PC-3 (cell line): Measurements from ENCODE around the gene ST6GALNAC2. TPM values are rescaled to one million over a fixed set of nuclear protein-coding genes. Genes with fewer than 3 reads are reported as not detected.
A peak's percentile ranks its signal among the peaks of the same experiment; 100 is the strongest.

ENCODE experiments used
- ATAC-seq: fragments of 200-7000 bp; cut with Tn5 transposase; 2 replicates; pipeline ENCODE4 v1.9.1; 2020; ENCODE audit warnings: mild to moderate bottlenecking, moderate library complexity
- BruUV-seq: library from RNA; stranded (reverse); fragments of 400-500 nt; replicated peaks from 2 replicates; lab custom pipeline; 2021; lab: Mats Ljungman, UMichigan
- CTCF ChIA-PET: fragments of 300-600 bp; sonication (Branson Sonifier 250); formaldehyde crosslinking; loops from one replicate; lab custom pipeline; 2022; ENCODE audit warnings: antibody characterized with exemption; lab: Charles Lee
- POLR2A ChIA-PET: fragments of 300-600 bp; sonication (Branson Sonifier 250); formaldehyde crosslinking; loops from one replicate; lab custom pipeline; 2022; ENCODE audit warnings: antibody characterized with exemption; ENCODE audit not compliant: unreplicated experiment; lab: Charles Lee
- DNase-seq: peaks from one replicate; pipeline ENCODE4 v3.0.0-alpha.2; 2015
- H2AFZ ChIP-seq: fragments of 300-600 bp; sonication (generic); 2 replicates; pipeline ENCODE4 v1.6.0; 2016; ENCODE audit warnings: antibody characterized with exemption, low read length
- H3F3A ChIP-seq: fragments of 300-600 bp; sonication (generic); one replicate; pipeline ENCODE4 v1.6.0; 2017; ENCODE audit warnings: antibody characterized with exemption, low read length, control low read depth, mild to moderate bottlenecking; ENCODE audit not compliant: unreplicated experiment
- H3K27ac ChIP-seq: fragments of 300-600 bp; sonication (generic); 2 replicates; pipeline ENCODE4 v1.5.1; 2016; ENCODE audit warnings: mild to moderate bottlenecking, low read length
- H3K27me3 ChIP-seq: fragments of 300-600 bp; sonication (generic); 2 replicates; pipeline ENCODE4 v1.6.1; 2016; ENCODE audit warnings: low read length, mixed read lengths
- H3K36me3 ChIP-seq: fragments of 300-600 bp; sonication (generic); 2 replicates; pipeline ENCODE4 v1.6.1; 2016; ENCODE audit warnings: low read depth, mixed run types, low read length, mixed read lengths
- H3K4me1 ChIP-seq: fragments of 300-600 bp; sonication (generic); 2 replicates; pipeline ENCODE4 v1.5.1; 2016; ENCODE audit warnings: low read length; ENCODE audit not compliant: insufficient read depth
- H3K4me2 ChIP-seq: fragments of 300-600 bp; sonication (generic); 2 replicates; pipeline ENCODE4 v1.6.0; 2016; ENCODE audit warnings: low read length
- H3K4me3 ChIP-seq: fragments of 300-600 bp; sonication (generic); 2 replicates; pipeline ENCODE4 v1.5.1; 2016; ENCODE audit warnings: mild to moderate bottlenecking, low read length, mixed read lengths
- H3K79me2 ChIP-seq: fragments of 300-600 bp; sonication (generic); 2 replicates; pipeline ENCODE4 v1.6.1; 2017; ENCODE audit warnings: low read length, mixed read lengths
- H3K9ac ChIP-seq: fragments of 300-600 bp; sonication (generic); 2 replicates; pipeline ENCODE4 v1.6.0; 2016; ENCODE audit warnings: mild to moderate bottlenecking, low read length
- H3K9me2 ChIP-seq: fragments of 300-600 bp; sonication (generic); replicated peaks from 2 replicates; pipeline ENCODE4 v1.6.1; 2016; ENCODE audit warnings: mixed run types, low read length, mixed read lengths
- H3K9me3 ChIP-seq: fragments of 300-600 bp; sonication (generic); 2 replicates; pipeline ENCODE4 v1.6.1; 2016; ENCODE audit warnings: low read length, mixed read lengths
- H4K20me1 ChIP-seq: fragments of 300-600 bp; sonication (generic); 2 replicates; pipeline ENCODE4 v1.6.1; 2016; ENCODE audit warnings: low read length, mixed read lengths
- EZH2 ChIP-seq: fragments of 300-600 bp; sonication (generic); IDR thresholded peaks from one replicate; pipeline ENCODE4 v1.6.1; 2017; ENCODE audit warnings: antibody characterized with exemption, mild to moderate bottlenecking, low read length; ENCODE audit not compliant: unreplicated experiment
- EZH2phosphoT487 ChIP-seq: fragments of 300-600 bp; sonication (generic); IDR thresholded peaks from 2 replicates; pipeline ENCODE4 v1.6.1; 2018; ENCODE audit warnings: mild to moderate bottlenecking, antibody characterized with exemption, low read length, borderline replicate concordance
- intact Hi-C: fragments of 100-400 bp; cut with micrococcal nuclease; formaldehyde crosslinking; loops from 2 replicates; pipeline ENCODE4 v1.9.0; 2023
- total RNA-seq: library from RNA; depleted of rRNA; stranded (reverse); fragments of >200 nt; gene quantifications from 2 replicates; pipeline ENCODE4 v1.2.3, GENCODE V29; 2014
- TF ChIP-seq, protein P1 (sequence below): fragments of 300-600 bp; sonication (generic); conservative IDR thresholded peaks from 2 replicates; pipeline ENCODE4 v1.5.1; 2017; ENCODE audit warnings: antibody characterized with exemption, low read depth, mild to moderate bottlenecking, low read length

Gene ST6GALNAC2
- total RNA-seq, 1 experiment from 2014 or later: 1.0 TPM

DNA sequence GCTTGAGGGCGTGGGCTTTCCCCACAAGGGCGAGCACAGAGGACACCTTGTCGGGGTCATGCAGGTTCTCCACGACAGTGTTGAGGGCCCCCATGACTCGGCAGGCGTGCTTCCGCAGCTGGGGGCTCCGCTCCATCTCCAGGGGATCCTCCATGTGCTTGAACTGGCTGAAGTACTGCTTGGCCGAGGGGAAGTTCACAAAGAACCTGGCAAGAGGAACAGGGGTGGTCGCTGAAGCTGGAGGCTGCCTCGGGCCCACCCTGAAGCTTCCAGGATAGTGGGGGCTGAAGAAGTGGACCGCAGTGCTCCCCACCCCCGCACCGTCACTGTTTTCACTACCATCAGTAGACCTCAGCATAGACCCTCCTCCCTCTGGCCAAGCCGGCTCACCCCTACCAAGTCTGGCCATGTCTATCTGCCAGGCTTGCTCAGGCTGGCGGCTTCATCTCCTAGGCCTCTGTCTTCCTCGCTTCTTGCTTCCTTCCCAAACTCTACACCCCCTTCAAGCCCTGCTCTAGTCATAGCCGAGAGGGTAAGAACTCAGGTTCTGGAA is 54.1 kb downstream of the ST6GALNAC2 start:
- no peak overlapping the region for H3K4me3 ChIP-seq
- intact Hi-C loops: no loop called here
- no peaks in the 10 kb centered on the region for H3K9me2 ChIP-seq
- H3K9ac ChIP-seq: no peak overlapping the region
- BruUV-seq: no TSS peak
- H3K36me3 ChIP-seq: no peaks in the 10 kb centered on the region
- H3K27ac ChIP-seq: no peak overlapping the region
- POLR2A ChIA-PET: interaction anchor here (0.6 kb wide), 1 partner anchor 53 kb away, joined by 7 read pairs; no protein-coding TSS in a partner anchor
- H2AFZ ChIP-seq: no peak overlapping the region
- H3K4me1 ChIP-seq: peaks cover 37% of the 10 kb centered on the region
- H3K9me3 ChIP-seq: no peaks in the 10 kb centered on the region
- CTCF ChIA-PET: no interaction called here
- H3K27me3 ChIP-seq: no peaks in the 10 kb centered on the region
- no peak overlapping the region for H3K4me2 ChIP-seq
- ATAC-seq (no peak), DNase-seq (no peak)
- H4K20me1 ChIP-seq: no peaks in the 10 kb centered on the region
- H3F3A ChIP-seq: no peaks in the 10 kb centered on the region
- TF ChIP-seq EZH2phosphoT487: no peak
- TF ChIP-seq, protein P1, sequence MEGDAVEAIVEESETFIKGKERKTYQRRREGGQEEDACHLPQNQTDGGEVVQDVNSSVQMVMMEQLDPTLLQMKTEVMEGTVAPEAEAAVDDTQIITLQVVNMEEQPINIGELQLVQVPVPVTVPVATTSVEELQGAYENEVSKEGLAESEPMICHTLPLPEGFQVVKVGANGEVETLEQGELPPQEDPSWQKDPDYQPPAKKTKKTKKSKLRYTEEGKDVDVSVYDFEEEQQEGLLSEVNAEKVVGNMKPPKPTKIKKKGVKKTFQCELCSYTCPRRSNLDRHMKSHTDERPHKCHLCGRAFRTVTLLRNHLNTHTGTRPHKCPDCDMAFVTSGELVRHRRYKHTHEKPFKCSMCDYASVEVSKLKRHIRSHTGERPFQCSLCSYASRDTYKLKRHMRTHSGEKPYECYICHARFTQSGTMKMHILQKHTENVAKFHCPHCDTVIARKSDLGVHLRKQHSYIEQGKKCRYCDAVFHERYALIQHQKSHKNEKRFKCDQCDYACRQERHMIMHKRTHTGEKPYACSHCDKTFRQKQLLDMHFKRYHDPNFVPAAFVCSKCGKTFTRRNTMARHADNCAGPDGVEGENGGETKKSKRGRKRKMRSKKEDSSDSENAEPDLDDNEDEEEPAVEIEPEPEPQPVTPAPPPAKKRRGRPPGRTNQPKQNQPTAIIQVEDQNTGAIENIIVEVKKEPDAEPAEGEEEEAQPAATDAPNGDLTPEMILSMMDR: no peak
- no peak for TF ChIP-seq EZH2
- no peaks in the 10 kb centered on the region for H3K79me2 ChIP-seq

DNA sequence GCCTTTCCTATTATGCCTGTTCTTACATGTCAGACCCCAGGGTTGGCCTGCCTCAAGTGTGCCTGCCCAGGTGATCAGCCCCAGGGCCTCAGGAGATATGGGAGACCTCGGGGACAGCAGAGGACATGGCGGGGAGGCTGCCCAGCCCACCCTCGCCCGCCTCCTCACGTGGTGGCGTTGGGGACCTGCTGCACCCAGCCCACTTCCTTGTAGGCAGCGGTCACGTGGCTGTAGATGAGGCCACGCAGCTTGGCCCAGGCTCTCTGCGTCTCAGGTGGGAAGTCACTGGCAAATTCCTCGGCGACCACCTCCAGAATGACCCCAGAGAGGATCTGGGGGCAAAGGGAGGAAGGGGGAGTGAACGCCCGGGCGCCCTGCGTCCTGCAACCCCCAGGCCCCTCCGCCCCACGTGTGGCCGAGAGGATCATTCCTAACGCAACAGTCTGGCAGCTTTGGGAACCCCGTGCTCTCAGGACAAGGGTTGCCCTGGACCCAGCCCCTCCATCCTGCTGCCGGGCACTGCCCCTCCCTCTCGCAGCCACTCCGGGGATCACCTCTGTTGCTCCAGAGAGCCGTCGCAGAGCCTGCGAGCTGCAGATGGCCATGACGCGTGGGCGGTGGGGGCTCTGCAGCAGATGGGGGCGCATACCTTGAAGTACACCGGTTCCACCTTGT is 54.7 kb downstream of the ST6GALNAC2 start:
- H3K9me3 ChIP-seq: no peaks in the 10 kb centered on the region
- intact Hi-C loops: no loop called here
- DNase-seq: no peak
- ATAC-seq: no peak
- POLR2A ChIA-PET: no interaction called here
- no peaks in the 10 kb centered on the region for H3K27me3 ChIP-seq
- no peaks in the 10 kb centered on the region for H3F3A ChIP-seq
- H3K9ac ChIP-seq: 0 out of 2 replicates have a peak overlapping the region, but pooled peaks have one; percentile 55
- H3K9me2 ChIP-seq: no peaks in the 10 kb centered on the region
- no peak overlapping the region for H3K4me2 ChIP-seq
- no peaks in the 10 kb centered on the region for H3K79me2 ChIP-seq
- H2AFZ ChIP-seq: no peak overlapping the region; the same call in 1 of the 2 replicates
- no peak overlapping the region for H3K4me3 ChIP-seq
- no peaks in the 10 kb centered on the region for H4K20me1 ChIP-seq
- peaks cover 37% of the 10 kb centered on the region for H3K4me1 ChIP-seq
- CTCF ChIA-PET: no interaction called here
- TF ChIP-seq EZH2 (no peak), EZH2phosphoT487 (no peak)
- TF ChIP-seq, protein P1: no peak
- BruUV-seq: no TSS peak
- H3K27ac ChIP-seq: peak overlapping the region; percentile 71
- no peaks in the 10 kb centered on the region for H3K36me3 ChIP-seq
